Right renal cortex interstitium (tissue), 3 donors: ENCODE measurements around the gene ABHD17B. TPM values are rescaled to one million over a fixed set of nuclear protein-coding genes. Genes with fewer than 3 reads are reported as not detected.

Experiments used
- DNase-seq, 3 donors: peaks; one replicate each; pipeline ENCODE4 v3.0.0-alpha.2; 2013; ENCODE audit warnings: low read depth in 3 of 3, low spot score in 2 of 3
- polyA plus RNA-seq, 3 donors: library from polyadenylated mRNA; unstranded; fragments of 120-200 nt; gene quantifications; one replicate each; pipeline ENCODE4 v1.2.1, GENCODE V29; 2013; ENCODE audit not compliant: insufficient read length in 3 of 3

Gene ABHD17B
- polyA plus RNA-seq, 3 donors = 28.1 to 31.1 (median 29.1) TPM

- DNase-seq = no peak
Measured at GRCh38 chr9:71822935-71823334, 88.1 kb downstream of the ABHD17B start.

- DNase-seq = no peak
Measured at GRCh38 chr9:71822456-71822855, 88.5 kb downstream of the ABHD17B start.

GRCh38 chr9:71821405-71821804 lies 89.6 kb downstream of the ABHD17B start:
- no peak for DNase-seq

- DNase-seq = no peak
Measured at GRCh38 chr9:71820403-71820921, 90.5 kb downstream of the ABHD17B start.

GRCh38 chr9:71819115-71819739 lies 91.8 kb downstream of the ABHD17B start:
- peak in 1 of 3 donors; percentile 10 for DNase-seq

- DNase-seq = no peak
Measured at GRCh38 chr9:71816916-71817451, 94.0 kb downstream of the ABHD17B start.

Other genes starting within 250 kb of the ABHD17B start
- 10 to 100 TPM; 26.3 to 27.9 (median 27.7) TPM for gene CEMIP2, start 142.7 kb downstream of the ABHD17B start, polyA plus RNA-seq
- 10 to 100 TPM; 15.5 to 18.1 (median 18.0) TPM for gene C9orf85, start 446 bp upstream of the ABHD17B start, polyA plus RNA-seq
- gene C9orf57, start 149.4 kb upstream of the ABHD17B start, polyA plus RNA-seq = not detected
- gene GDA, start 238.2 kb upstream of the ABHD17B start, polyA plus RNA-seq = under 1 TPM; 0.31 to 0.43 (median 0.40) TPM